Caco-2 (cell line): ENCODE measurements around the gene NRL. TPM values are rescaled to one million over a fixed set of nuclear protein-coding genes. Genes with fewer than 3 reads are reported as not detected.

ENCODE experiments used
- BruUV-seq: library from RNA; stranded (reverse); fragments of 400-500 nt; replicated peaks from 2 replicates; lab custom pipeline; 2021; lab: Mats Ljungman, UMichigan
- CTCF ChIA-PET: fragments of 300-600 bp; sonication (Branson Sonifier 250); formaldehyde crosslinking; loops from one replicate; lab custom pipeline; 2022; ENCODE audit warnings: antibody characterized with exemption; lab: Charles Lee
- POLR2A ChIA-PET: fragments of 300-600 bp; sonication (Branson Sonifier 250); formaldehyde crosslinking; loops from one replicate; lab custom pipeline; 2022; ENCODE audit warnings: antibody characterized with exemption; lab: Charles Lee
- DNase-seq, 2 experiments: peaks; one replicate each; pipeline versions ENCODE4 v3.0.0 to v3.0.0-alpha.2; 2020 to 2022
- H3K27me3 ChIP-seq: replicated peaks from 2 replicates; pipeline ENCODE4 v1.6.0; 2011; ENCODE audit warnings: low read length; ENCODE audit not compliant: control insufficient read depth, insufficient read depth
- H3K36me3 ChIP-seq: 2 replicates; pipeline ENCODE4 v1.5.1; 2011; ENCODE audit warnings: low read length; ENCODE audit not compliant: control insufficient read depth, insufficient read depth
- H3K4me1 ChIP-seq: fragments of 250-450 bp; sonication (Bioruptor Pico); 2 replicates; pipeline ENCODE4 v1.5.1; 2020; ENCODE audit warnings: mild to moderate bottlenecking
- H3K4me3 ChIP-seq: 2 replicates; pipeline ENCODE4 v1.5.1; 2011; ENCODE audit warnings: low read depth, mild to moderate bottlenecking, control low read depth, low read length
- H3K9me3 ChIP-seq: fragments of 250-450 bp; sonication (Bioruptor Pico); 2 replicates; pipeline ENCODE4 v1.5.1; 2020; ENCODE audit warnings: mild to moderate bottlenecking, moderate library complexity
- H3K27ac Mint-ChIP-seq: one replicate; pipeline ENCODE4 v1.8.0; 2022; ENCODE audit warnings: mixed read lengths; ENCODE audit not compliant: unreplicated experiment
- H3K27me3 Mint-ChIP-seq: one replicate; pipeline ENCODE4 v1.8.0; 2022; ENCODE audit warnings: mixed read lengths; ENCODE audit not compliant: insufficient read depth, unreplicated experiment
- H3K36me3 Mint-ChIP-seq: one replicate; pipeline ENCODE4 v1.8.0; 2022; ENCODE audit warnings: mild to moderate bottlenecking, mixed read lengths; ENCODE audit not compliant: insufficient read depth, unreplicated experiment
- H3K4me1 Mint-ChIP-seq: one replicate; pipeline ENCODE4 v1.8.0; 2022; ENCODE audit warnings: low read depth, mixed read lengths; ENCODE audit not compliant: unreplicated experiment
- H3K4me3 Mint-ChIP-seq: one replicate; pipeline ENCODE4 v1.8.0; 2022; ENCODE audit warnings: mild to moderate bottlenecking, moderate library complexity, mixed read lengths; ENCODE audit not compliant: unreplicated experiment
- H3K9me3 Mint-ChIP-seq: one replicate; pipeline ENCODE4 v1.8.0; 2022; ENCODE audit warnings: mixed read lengths; ENCODE audit not compliant: unreplicated experiment
- CTCF ChIP-seq, 2 experiments: fragments of 200-600 bp in 1 of 2; IDR thresholded peaks; 1 replicate in 1 of 2; 2 replicates in 1 of 2; pipeline versions ENCODE4 v1.5.1 to v1.8.0; 2011 to 2022; ENCODE audit warnings: antibody characterized with exemption in 1 of 2, control low read depth in 1 of 2, inconsistent platforms in 1 of 2, low read depth in 1 of 2, low read length in 1 of 2, mild to moderate bottlenecking in 1 of 2, moderate library complexity in 1 of 2; ENCODE audit not compliant: insufficient read depth in 1 of 2, severe bottlenecking in 1 of 2, unreplicated experiment in 1 of 2
- intact Hi-C: fragments of 100-400 bp; cut with micrococcal nuclease; formaldehyde crosslinking; loops from one replicate; pipeline ENCODE4 v1.10.0; 2022; ENCODE audit not compliant: unreplicated experiment
- total RNA-seq: library from RNA; stranded (reverse); gene quantifications from 2 replicates; pipeline ENCODE4 v1.2.3, GENCODE V29; 2022

NRL gene
- total RNA-seq, 1 experiment from 2014 or later = 2.1 TPM

DNA sequence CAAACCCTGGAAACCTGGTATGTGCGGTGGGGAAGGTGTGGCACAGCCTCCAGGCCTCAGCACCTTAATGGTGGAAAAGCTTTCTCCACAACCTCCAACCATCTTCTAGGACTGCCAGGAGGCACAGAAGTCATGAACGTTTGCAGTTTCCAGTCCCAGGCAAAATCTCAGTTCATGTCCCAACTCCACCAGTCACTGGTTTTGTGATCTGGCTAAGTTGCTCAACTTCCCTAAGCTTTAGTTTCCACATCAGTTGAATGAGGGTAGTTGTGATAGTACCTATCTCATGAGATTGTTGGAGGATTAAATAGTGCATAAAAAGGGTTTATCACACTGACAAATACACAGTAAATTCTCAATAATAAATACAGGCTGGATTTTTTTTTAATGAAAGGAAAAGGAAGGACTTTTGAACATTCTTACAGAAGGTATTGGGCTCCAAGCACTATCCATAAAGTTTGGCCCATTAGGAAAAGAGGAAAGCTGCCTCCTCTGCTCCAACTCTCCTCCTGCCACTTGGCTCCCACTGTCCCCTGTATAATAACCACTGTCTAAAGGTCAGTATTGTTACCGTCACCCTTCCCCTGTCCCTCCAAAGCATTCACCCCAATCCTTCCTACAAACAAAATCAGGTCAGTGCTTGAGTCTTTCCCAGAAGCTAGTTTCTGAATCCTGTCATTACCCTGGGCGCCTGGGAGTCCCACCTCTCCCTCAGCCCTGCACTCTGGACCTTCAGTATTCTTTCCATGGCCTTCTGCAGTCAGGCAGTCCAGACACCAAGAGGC is 14.4 kb downstream of the NRL start:
- Mint-ChIP-seq H3K27ac (no peak overlapping the region), H3K9me3 (no peaks in the 10 kb centered on the region), H3K4me1 (peaks cover 3% of the 10 kb centered on the region), H3K36me3 (peaks cover 67% of the 10 kb centered on the region), H3K27me3 (no peaks in the 10 kb centered on the region), H3K4me3 (no peak overlapping the region)
- Histone ChIP-seq H3K4me1 (peaks cover 5% of the 10 kb centered on the region; the same call in 1 of the 2 replicates), H3K9me3 (peaks cover 8% of the 10 kb centered on the region), H3K36me3 (peaks cover 3% of the 10 kb centered on the region), H3K4me3 (no peak overlapping the region), H3K27me3 (no peaks in the 10 kb centered on the region)
- ChIA-PET POLR2A (no interaction called here), CTCF (interaction anchor here (0.5 kb wide), 1 partner anchor 141 kb away, joined by 6 read pairs; no protein-coding TSS in a partner anchor)
- no TSS peak for BruUV-seq
- intact Hi-C loops = no loop called here
- no peak for TF ChIP-seq CTCF (IDR thresholded peaks at IDR 0.05; ENCODE audit: insufficient read depth in 1 of 2, low read depth in 1 of 2, low read length in 1 of 2, severe bottlenecking in 1 of 2, unreplicated experiment in 1 of 2)
- DNase-seq = no peak

DNA sequence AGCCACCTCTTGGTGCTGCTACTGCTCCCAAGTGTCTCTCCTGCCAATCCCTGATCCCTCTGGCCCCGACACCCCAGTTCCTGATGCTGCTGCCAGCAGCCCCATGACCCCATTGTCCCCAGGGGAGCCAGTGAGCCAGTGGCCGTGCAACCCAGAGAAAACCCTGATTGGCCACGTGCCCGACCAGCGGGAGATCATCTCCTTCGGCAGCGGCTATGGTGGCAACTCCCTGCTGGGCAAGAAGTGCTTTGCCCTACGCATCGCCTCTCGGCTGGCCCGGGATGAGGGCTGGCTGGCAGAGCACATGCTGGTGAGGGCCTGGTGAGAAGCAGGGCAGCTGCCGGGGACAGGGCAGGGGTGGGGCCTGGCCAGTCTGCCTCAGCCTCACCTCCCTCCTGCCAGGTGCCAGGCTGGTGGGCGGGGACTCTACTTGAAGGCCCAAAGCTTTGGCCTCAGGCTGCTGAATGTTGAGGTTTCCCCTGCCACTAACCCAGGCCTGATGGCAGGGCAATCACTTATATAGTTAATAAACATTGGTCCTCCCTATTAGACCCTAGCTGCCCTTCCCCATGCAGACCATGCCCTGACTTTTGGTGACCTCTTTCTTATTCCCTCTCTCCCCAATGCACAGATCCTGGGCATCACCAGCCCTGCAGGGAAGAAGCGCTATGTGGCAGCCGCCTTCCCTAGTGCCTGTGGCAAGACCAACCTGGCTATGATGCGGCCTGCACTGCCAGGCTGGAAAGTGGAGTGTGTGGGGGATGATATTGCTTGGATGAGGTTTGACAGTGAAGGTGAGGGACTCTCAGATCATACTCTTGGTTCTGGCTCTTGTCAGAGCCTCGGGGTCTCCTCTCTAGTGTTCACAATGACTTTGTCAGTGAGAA is 15.6 kb downstream of the NRL start:
- Mint-ChIP-seq H3K27ac (no peak overlapping the region), H3K9me3 (no peaks in the 10 kb centered on the region), H3K36me3 (peaks cover 76% of the 10 kb centered on the region), H3K4me3 (no peak overlapping the region), H3K4me1 (peaks cover 6% of the 10 kb centered on the region), H3K27me3 (no peaks in the 10 kb centered on the region)
- no peaks in the 10 kb centered on the region for H3K9me3 ChIP-seq
- no peak for TF ChIP-seq CTCF (IDR thresholded peaks at IDR 0.05; ENCODE audit: insufficient read depth in 1 of 2, low read depth in 1 of 2, low read length in 1 of 2, severe bottlenecking in 1 of 2, unreplicated experiment in 1 of 2)
- POLR2A ChIA-PET = no interaction called here
- H3K36me3 ChIP-seq = peaks cover 3% of the 10 kb centered on the region
- BruUV-seq = no TSS peak
- CTCF ChIA-PET = no interaction called here
- peaks cover 10% of the 10 kb centered on the region; the same call in 1 of the 2 replicates for H3K4me1 ChIP-seq
- intact Hi-C loops = no loop called here
- no peaks in the 10 kb centered on the region for H3K27me3 ChIP-seq
- no peak for DNase-seq
- no peak overlapping the region for H3K4me3 ChIP-seq

DNA sequence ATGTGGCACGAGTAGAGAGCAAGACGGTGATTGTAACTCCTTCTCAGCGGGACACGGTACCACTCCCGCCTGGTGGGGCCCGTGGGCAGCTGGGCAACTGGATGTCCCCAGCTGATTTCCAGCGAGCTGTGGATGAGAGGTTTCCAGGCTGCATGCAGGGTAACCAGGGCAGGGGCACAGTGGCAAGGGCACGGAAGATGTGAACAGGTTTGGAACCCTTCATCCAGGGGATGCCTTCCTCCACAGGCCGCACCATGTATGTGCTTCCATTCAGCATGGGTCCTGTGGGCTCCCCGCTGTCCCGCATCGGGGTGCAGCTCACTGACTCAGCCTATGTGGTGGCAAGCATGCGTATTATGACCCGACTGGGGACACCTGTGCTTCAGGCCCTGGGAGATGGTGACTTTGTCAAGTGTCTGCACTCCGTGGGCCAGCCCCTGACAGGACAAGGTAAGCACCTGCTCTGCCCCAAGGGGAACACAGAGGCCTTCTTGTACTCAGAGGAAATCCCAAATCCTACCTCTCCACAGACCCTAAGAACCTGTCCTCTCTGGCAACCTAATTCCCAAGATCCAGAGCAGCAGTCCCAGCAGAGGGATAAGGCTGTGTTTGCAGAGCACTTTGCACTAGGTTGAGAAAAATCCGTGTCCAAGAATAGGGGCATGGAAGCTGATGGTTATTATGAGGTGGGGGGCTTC is 16.4 kb downstream of the NRL start:
- Mint-ChIP-seq H3K27me3 (no peaks in the 10 kb centered on the region), H3K27ac (no peak overlapping the region), H3K9me3 (no peaks in the 10 kb centered on the region), H3K4me3 (no peak overlapping the region), H3K36me3 (peaks cover 74% of the 10 kb centered on the region), H3K4me1 (peaks cover 11% of the 10 kb centered on the region)
- Histone ChIP-seq H3K4me3 (no peak overlapping the region), H3K9me3 (no peaks in the 10 kb centered on the region), H3K27me3 (no peaks in the 10 kb centered on the region), H3K36me3 (peaks cover 3% of the 10 kb centered on the region), H3K4me1 (peaks cover 14% of the 10 kb centered on the region)
- DNase-seq = no peak
- CTCF ChIA-PET = no interaction called here
- intact Hi-C loops = no loop called here
- POLR2A ChIA-PET = no interaction called here
- no peak for TF ChIP-seq CTCF (IDR thresholded peaks at IDR 0.05; ENCODE audit: insufficient read depth in 1 of 2, low read depth in 1 of 2, low read length in 1 of 2, severe bottlenecking in 1 of 2, unreplicated experiment in 1 of 2)
- no TSS peak for BruUV-seq
